Astrocyte of the spinal cord (primary cell): ENCODE data around the gene CCDC148.
"Not testable (repeated sequence)": the region's sequence is repeated elsewhere in the genome, so short reads cannot be mapped to it uniquely, and the experiment has no call there.

Experiments used
- DNase-seq: peaks from one replicate; pipeline ENCODE4 v3.0.0; 2011; ENCODE audit warnings: low read depth, low spot score
- H3K4me3 ChIP-seq: 2 replicates; pipeline ENCODE4 v1.5.1; 2011; ENCODE audit warnings: low read depth, mild to moderate bottlenecking, low read length, moderate library complexity
- in situ Hi-C: cut with HindIII; loops from 2 replicates; pipeline ENCODE4 v1.10.0; 2017; ENCODE audit warnings: low sequenced_read_pairs
- TF ChIP-seq, protein P1 (sequence below): IDR thresholded peaks from 2 replicates; pipeline ENCODE4 v1.5.1; 2012; ENCODE audit warnings: low read depth, mild to moderate bottlenecking, low read length, inconsistent platforms

CCDC148 gene

DNA sequence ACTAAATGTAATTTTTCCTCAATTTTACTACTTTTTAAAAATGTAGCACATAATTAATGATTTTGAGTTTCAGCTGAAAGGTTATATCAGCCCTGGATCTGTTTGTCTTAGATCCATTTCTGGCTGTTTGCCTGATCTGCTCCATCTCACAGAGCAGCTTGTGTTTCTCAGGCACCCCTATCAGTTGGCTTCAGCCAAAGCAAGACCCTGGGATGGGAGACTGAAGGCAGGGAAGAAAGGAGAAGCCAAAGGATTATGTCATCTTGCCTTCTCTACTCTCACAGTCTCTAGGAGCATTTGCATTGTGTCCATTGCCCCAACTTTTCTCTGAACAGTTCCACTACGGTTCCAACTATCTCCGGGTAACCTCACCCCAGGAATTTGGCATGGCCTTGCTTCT is 110.5 kb downstream of the CCDC148 start:
- TF ChIP-seq, protein P1, sequence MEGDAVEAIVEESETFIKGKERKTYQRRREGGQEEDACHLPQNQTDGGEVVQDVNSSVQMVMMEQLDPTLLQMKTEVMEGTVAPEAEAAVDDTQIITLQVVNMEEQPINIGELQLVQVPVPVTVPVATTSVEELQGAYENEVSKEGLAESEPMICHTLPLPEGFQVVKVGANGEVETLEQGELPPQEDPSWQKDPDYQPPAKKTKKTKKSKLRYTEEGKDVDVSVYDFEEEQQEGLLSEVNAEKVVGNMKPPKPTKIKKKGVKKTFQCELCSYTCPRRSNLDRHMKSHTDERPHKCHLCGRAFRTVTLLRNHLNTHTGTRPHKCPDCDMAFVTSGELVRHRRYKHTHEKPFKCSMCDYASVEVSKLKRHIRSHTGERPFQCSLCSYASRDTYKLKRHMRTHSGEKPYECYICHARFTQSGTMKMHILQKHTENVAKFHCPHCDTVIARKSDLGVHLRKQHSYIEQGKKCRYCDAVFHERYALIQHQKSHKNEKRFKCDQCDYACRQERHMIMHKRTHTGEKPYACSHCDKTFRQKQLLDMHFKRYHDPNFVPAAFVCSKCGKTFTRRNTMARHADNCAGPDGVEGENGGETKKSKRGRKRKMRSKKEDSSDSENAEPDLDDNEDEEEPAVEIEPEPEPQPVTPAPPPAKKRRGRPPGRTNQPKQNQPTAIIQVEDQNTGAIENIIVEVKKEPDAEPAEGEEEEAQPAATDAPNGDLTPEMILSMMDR: no peak
- in situ Hi-C loops: no loop called here
- DNase-seq: no peak
- no peak overlapping the region for H3K4me3 ChIP-seq

DNA sequence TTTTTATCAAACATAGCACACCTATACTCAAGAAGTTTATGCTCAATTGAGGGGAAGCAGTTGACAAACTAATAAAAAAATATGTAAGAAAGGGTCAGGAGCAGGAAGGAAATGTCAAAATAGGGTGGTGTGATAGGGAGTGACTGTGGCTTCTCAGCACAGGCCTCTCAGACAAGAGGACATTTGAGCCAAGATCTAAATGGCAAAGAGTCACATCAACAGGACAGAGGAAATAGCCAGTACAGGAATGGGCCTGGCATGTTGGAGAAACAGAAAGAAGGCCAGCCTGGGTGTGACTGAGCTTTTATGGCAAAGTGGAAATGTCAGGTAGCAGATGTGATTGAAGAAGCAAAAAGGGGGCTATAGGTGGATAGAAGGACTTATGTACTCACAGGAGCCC is 117.0 kb downstream of the CCDC148 start:
- TF ChIP-seq, protein P1: no peak
- in situ Hi-C loops: no loop called here
- no peak overlapping the region for H3K4me3 ChIP-seq
- DNase-seq: no peak

DNA sequence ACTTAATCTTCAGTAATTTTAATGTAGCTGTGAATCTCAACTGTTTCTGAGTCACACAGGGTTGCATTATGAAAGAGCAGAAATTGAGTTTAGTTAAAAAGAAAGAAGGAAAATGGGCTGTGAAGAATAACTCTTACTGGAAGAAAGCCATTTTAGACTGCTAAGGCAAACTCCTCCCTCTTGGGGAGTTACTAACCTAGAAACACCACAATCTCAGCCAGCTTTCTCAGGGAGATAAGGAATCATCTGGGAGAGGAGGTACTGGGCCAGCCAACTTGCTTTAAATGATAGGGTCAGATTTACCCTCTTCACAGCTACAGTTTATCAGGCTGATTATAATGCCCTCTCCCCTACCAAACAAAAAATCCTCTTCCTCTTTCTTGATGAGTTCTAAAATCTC is 119.5 kb downstream of the CCDC148 start:
- no peak overlapping the region for H3K4me3 ChIP-seq
- in situ Hi-C loops: no loop called here
- DNase-seq: no peak
- TF ChIP-seq, protein P1: no peak

DNA sequence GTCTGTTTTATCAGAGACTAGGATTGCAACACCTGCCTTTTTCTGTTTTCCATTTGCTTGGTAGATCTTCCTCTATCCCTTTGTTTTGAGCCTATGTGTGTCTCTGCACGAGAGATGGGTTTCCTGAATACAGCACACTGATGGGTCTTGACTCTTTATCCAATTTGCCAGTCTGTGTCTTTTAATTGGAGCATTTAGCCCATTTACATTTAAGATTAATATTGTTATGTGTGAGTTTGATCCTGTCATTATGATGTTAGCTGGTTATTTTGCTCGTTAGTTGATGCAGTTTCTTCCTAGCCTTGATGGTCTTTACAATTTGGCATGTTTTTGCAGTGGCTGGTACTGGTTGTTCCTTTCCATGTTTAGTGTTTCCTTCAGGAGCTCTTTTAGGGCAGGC is 124.8 kb downstream of the CCDC148 start:
- in situ Hi-C loops, DNase-seq, H3K4me3 ChIP-seq: not testable (repeated sequence)

DNA sequence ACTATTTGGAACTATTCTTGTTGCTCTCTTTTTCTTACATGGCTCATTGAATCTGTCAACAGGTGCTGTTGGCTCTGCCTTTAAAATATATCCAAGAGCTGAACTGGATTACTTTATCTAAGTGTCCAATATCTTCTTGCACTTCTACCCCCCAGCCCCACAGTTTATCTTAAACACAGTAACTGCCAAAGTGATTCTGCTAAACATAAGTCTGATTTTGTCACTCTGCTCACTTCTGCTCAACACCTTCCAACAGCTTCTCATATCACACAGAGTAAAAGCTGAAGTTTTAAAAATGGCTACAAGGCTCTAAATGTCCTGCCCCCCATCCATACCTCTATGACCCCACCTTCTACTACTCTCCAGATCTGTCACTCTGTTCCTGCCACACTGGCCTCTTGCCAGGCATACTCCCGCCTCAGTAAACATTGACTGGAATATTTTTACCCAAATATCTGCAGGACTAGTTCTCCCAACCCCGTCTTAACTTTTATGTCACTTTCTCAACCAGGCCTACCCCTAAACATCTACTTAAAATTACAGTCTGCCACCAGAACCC is 130.7 kb downstream of the CCDC148 start:
- H3K4me3 ChIP-seq: no peak overlapping the region
- no peak for DNase-seq
- TF ChIP-seq, protein P1: no peak
- in situ Hi-C loops: no loop called here

DNA sequence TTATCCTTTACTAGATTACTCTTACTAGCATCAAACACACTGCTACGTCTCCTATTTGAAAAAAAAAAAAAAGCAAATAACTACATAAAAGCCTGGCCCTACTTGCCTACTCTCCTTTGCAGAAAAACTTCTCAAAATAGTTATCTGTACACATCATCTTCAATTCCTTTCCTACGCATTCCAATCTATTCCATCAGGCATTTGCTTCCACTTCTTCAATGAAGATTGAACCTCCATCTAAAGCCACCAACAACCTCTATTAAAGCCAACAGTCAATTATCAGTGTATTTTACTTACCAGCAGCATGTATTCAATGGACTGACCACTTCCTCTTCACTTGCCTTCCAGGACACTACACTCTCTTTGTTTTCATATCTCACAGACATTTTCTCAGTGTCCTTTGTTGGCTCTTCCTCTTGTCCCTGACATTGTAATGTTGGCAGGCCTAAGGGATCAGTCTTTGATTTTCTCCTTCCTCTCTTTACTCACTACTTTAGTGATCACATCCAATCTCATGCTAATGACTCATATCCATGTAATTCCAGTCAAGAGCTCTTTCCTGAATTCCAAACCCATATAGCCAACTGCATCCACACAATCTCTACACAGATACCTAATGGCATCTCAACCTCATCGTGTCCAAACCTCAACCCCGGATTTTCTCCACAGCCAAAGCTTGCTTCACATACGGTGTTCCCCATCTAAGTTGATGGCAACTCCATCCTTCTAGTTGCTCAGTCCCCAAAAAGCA is 131.3 kb downstream of the CCDC148 start:
- H3K4me3 ChIP-seq: no peak overlapping the region
- DNase-seq: peak; percentile 42
- in situ Hi-C loops: no loop called here
- TF ChIP-seq, protein P1: no peak

DNA sequence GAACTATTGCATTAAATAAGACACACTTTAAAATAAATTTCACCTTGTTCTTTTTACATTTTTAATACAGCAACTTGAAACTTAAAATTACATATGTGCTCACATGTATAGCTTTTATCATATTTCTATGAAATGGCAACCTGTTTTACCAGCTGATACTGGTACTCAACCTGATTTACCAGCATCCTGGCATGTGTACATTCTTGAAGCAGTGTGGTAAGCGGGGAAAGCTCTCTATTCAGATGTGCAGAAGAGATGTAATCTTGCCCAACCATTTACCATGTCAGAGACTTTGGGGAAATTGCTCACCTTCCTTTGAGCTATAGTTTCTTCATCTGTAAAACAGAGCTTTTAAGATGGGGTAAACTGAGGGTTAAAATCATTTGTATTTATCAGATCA is 133.2 kb downstream of the CCDC148 start:
- DNase-seq: no peak
- TF ChIP-seq, protein P1: no peak
- H3K4me3 ChIP-seq: no peak overlapping the region
- in situ Hi-C loops: no loop called here
